ENCODE measurements around the gene TNF.
A peak's percentile ranks its signal among the peaks of the same experiment; 100 is the strongest.

Gene TNF

DNA sequence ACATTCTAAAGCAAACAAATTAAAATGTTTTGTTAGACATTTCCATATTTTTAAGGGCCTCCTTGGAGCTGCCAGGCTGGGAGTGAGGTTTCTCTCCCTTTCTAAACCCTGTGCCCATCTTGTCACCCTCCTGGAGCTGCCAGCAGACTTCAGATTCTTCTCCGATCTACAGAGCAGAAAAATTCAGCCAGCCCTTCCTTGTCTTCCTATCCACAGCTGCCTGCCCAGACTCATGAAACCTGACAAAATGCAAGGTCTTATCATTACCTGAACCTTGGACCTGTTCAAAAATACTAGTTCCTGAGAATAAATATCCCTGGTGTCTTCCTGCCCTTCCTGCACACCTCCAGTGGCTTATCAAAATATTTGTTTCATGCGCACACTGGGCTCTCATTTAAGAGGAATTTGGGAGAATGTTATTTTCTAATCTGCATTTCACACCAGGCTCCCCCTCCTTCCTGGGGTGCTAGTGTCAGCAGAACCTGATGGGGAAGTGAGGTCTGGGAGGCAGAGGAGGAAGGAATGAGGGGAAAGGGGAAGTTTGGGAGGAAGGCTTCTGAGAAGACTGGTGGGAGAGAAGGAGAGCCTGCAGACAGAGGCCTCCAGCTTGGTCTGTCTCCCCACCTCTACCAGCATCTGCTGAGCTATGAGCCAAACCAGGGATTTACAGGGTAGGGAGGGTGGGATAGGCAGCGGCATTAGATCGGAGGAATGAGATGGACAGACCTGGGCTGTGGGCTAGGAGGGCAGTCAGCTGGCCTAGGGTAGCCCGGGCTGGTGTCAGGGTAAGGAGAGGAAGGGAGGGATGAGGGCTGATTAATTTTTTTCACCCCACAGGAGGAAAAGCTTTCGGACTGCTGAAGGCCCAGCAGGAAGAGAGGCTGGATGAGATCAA lies 39.6 kb downstream of the TNF start, which contains the start of gene AIF1:
Gene AIF1, plus strand, starts transcription at position 551 of the 895 bp plus-strand sequence. Its CDS starts 96 bp downstream, at position 647.
- no peak within 1 kb of the TSS for H3K4me3 ChIP-seq (ENCODE audit: low read length)
- DNase-seq (ENCODE audit: low read depth): no peak
- TF ChIP-seq, protein P1, sequence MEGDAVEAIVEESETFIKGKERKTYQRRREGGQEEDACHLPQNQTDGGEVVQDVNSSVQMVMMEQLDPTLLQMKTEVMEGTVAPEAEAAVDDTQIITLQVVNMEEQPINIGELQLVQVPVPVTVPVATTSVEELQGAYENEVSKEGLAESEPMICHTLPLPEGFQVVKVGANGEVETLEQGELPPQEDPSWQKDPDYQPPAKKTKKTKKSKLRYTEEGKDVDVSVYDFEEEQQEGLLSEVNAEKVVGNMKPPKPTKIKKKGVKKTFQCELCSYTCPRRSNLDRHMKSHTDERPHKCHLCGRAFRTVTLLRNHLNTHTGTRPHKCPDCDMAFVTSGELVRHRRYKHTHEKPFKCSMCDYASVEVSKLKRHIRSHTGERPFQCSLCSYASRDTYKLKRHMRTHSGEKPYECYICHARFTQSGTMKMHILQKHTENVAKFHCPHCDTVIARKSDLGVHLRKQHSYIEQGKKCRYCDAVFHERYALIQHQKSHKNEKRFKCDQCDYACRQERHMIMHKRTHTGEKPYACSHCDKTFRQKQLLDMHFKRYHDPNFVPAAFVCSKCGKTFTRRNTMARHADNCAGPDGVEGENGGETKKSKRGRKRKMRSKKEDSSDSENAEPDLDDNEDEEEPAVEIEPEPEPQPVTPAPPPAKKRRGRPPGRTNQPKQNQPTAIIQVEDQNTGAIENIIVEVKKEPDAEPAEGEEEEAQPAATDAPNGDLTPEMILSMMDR (IDR thresholded peaks at IDR 0.05; ENCODE audit: insufficient read depth, low read depth, low read length, missing control alignments): no peak

DNA sequence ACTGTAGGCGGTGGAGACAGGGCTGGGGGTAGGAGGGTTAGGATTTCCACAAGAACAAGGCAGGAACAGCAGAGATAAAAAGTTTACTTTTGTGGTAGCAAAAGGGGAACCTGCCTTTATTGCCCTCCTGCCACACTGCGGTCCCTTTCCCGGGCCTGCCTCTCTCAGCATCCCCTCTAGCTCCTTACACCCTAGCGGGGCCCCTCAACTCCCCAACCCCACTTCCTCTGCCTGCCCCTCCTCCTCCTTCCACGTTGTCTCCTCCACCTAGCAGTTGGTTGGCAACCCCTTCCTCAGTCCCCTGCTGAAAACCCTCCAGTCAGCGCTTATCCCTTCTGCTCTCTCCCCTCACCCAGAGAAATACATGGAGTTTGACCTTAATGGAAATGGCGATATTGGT lies 40.4 kb downstream of the TNF start:
- no peak for DNase-seq (ENCODE audit: low read depth)

DNA sequence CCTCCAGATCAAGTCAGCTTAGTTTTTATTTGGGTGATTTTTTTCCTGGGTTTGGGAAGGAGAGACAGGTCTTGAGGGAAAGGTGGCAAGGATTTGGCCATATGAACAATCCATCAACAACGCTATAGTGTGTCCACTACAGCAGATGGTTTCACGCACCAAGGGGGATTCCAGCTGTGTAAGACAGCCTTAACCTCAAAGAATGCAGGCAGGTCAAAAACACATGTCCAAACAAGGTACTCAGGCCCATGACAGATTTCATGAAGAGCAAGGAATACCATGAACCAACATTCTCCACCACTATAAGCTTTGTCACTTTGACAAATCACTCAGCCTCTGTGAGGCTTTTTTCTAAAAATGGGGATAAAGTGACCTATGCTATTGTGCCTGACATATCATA lies 41.6 kb downstream of the TNF start:
- H3K4me3 ChIP-seq (ENCODE audit: low read length): no peak overlapping the region
- TF ChIP-seq, protein P1 (IDR thresholded peaks at IDR 0.05; ENCODE audit: insufficient read depth, low read depth, low read length, missing control alignments): no peak
- DNase-seq (ENCODE audit: low read depth): peak; percentile 64

More for the DNA sequence above, 40.4 kb downstream of the TNF start:
- TF ChIP-seq, protein P1 (IDR thresholded peaks at IDR 0.05; ENCODE audit: insufficient read depth, low read depth, low read length, missing control alignments): no peak
- no peak overlapping the region for H3K4me3 ChIP-seq (ENCODE audit: low read length)

- peak overlapping the region; percentile 82 for H3K4me3 ChIP-seq (ENCODE audit: low read length)
- TF ChIP-seq, protein P1 (IDR thresholded peaks at IDR 0.05; ENCODE audit: insufficient read depth, low read depth, low read length, missing control alignments): no peak
- peak; percentile 100 for DNase-seq (ENCODE audit: low read depth)
These were observed 44.6 kb downstream of the TNF start for GRCh38 chr6:31619805-31620585.

GRCh38 chr6:31620586-31621319 lies 45.4 kb downstream of the TNF start, which contains the start of gene PRRC2A:
Gene PRRC2A (plus strand): TSS chr6:31620715. CDS start chr6:31622790, 2,075 bp downstream.
- DNase-seq (ENCODE audit: low read depth): no peak

More at GRCh38 chr6:31620586-31621319, 45.4 kb downstream of the TNF start, which contains the start of gene PRRC2A:
- H3K4me3 ChIP-seq (ENCODE audit: low read length): peak within 1 kb of the TSS; percentile 82
- TF ChIP-seq, protein P1 (IDR thresholded peaks at IDR 0.05; ENCODE audit: insufficient read depth, low read depth, low read length, missing control alignments): no peak

All from epithelial cell of esophagus (primary cell).